NT2/D1 (cell line): ENCODE results near the gene HSPA1A.
"Not testable (repeated sequence)": the region's sequence is repeated elsewhere in the genome, so short reads cannot be mapped to it uniquely, and the experiment has no call there.

Experiments
- DNase-seq: peaks from one replicate; pipeline ENCODE4 v3.0.0-alpha.2; 2011; ENCODE audit warnings: low read depth, low spot score
- H3K27me3 ChIP-seq: 2 replicates; pipeline ENCODE4 v1.6.0; 2011; ENCODE audit warnings: mild to moderate bottlenecking; ENCODE audit not compliant: insufficient read length, insufficient read depth
- H3K36me3 ChIP-seq: 2 replicates; pipeline ENCODE4 v1.6.1; 2011; ENCODE audit warnings: mild to moderate bottlenecking, low read length, mixed read lengths; ENCODE audit not compliant: insufficient read depth, insufficient read length
- H3K4me1 ChIP-seq: 2 replicates; pipeline ENCODE4 v1.5.1; 2011; ENCODE audit not compliant: insufficient read depth, insufficient read length
- H3K4me3 ChIP-seq: 2 replicates; pipeline ENCODE4 v1.5.1; 2011; ENCODE audit warnings: low read depth; ENCODE audit not compliant: insufficient read length
- H3K9ac ChIP-seq: 2 replicates; pipeline ENCODE4 v1.6.0; 2011; ENCODE audit warnings: low read depth; ENCODE audit not compliant: insufficient read length
- H3K9me3 ChIP-seq: 2 replicates; pipeline ENCODE4 v1.5.1; 2011; ENCODE audit warnings: mild to moderate bottlenecking, low read length; ENCODE audit not compliant: insufficient read depth
- SUZ12 ChIP-seq: IDR thresholded peaks from 2 replicates; pipeline ENCODE4 v1.6.1; 2011; ENCODE audit not compliant: insufficient read length, insufficient read depth; ENCODE audit errors: extremely low read depth
- YY1 ChIP-seq: IDR thresholded peaks from 2 replicates; pipeline ENCODE4 v1.6.1; 2011; ENCODE audit not compliant: insufficient read length, insufficient read depth
- ZNF274 ChIP-seq: IDR thresholded peaks from 2 replicates; pipeline ENCODE4 v1.6.1; 2011; ENCODE audit warnings: mild to moderate bottlenecking, low read depth, low read length

Gene HSPA1A

GRCh38 chr6:31795616-31796298 lies 19.6 kb upstream of the HSPA1A start, which contains the start of gene VARS1:
Gene VARS1, minus strand, starts transcription at chr6:31795752. Its CDS starts 535 bp downstream, at chr6:31795217.
- Histone ChIP-seq H3K27me3 (no peaks in the 10 kb centered on the region), H3K4me1 (peaks cover 2% of the 10 kb centered on the region), H3K9ac (peak within 1 kb of the TSS; percentile 97), H3K36me3 (peaks cover 44% of the 10 kb centered on the region), H3K9me3 (no peaks in the 10 kb centered on the region), H3K4me3 (peak within 1 kb of the TSS; percentile 94)
- peak; percentile 77 for DNase-seq
- TF ChIP-seq YY1 (no peak), ZNF274 (no peak), SUZ12 (no peak)

GRCh38 chr6:31796993-31797385 lies 18.4 kb upstream of the HSPA1A start:
- no peak for TF ChIP-seq ZNF274
- no peak for TF ChIP-seq SUZ12
- TF ChIP-seq YY1 = no peak
- Histone ChIP-seq H3K36me3 (peaks cover 42% of the 10 kb centered on the region), H3K27me3 (no peaks in the 10 kb centered on the region), H3K4me1 (peaks cover 2% of the 10 kb centered on the region), H3K9me3 (no peaks in the 10 kb centered on the region), H3K4me3 (no peak overlapping the region), H3K9ac (no peak overlapping the region)
- no peak for DNase-seq

- H3K9me3 ChIP-seq = no peaks in the 10 kb centered on the region
- H3K9ac ChIP-seq = no peak overlapping the region
- DNase-seq = no peak
- H3K36me3 ChIP-seq = peaks cover 39% of the 10 kb centered on the region
- no peak overlapping the region for H3K4me3 ChIP-seq
- H3K4me1 ChIP-seq = peaks cover 2% of the 10 kb centered on the region
- TF ChIP-seq YY1 = no peak
- no peaks in the 10 kb centered on the region for H3K27me3 ChIP-seq
Measured at GRCh38 chr6:31797588-31797987, 17.8 kb upstream of the HSPA1A start.

DNA sequence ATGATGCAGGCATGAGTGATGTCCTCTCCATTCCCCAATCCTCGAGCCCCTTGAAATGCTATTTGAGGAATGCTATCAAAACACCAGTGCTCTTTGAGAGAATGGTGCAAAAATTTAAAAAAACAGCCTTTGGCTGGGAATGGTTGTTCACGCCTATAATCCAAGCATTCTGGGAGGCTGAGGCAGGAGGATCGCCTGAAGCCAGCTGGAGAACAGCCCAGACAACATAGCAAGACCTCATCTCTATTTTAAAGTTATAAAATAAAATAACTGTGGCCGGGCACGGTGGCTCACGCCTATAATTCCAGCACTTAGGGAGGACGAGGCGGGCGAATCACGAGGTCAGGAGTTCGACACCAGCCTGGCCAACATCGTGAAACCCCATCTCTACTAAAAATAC lies 15.6 kb upstream of the HSPA1A start:
- no peak overlapping the region for H3K9ac ChIP-seq
- peaks cover 44% of the 10 kb centered on the region for H3K36me3 ChIP-seq
- DNase-seq = no peak
- no peaks in the 10 kb centered on the region for H3K27me3 ChIP-seq
- TF ChIP-seq SUZ12 (no peak), YY1 (no peak)
- no peak overlapping the region for H3K4me3 ChIP-seq
- H3K4me1 ChIP-seq = no peaks in the 10 kb centered on the region
- H3K9me3 ChIP-seq = no peaks in the 10 kb centered on the region

GRCh38 chr6:31801031-31801927 lies 14.1 kb upstream of the HSPA1A start:
- H3K27me3 ChIP-seq, DNase-seq, H3K9ac ChIP-seq, H3K4me1 ChIP-seq, H3K9me3 ChIP-seq, H3K4me3 ChIP-seq: not testable (repeated sequence)
- H3K36me3 ChIP-seq = peaks cover 50% of the 10 kb centered on the region

DNA sequence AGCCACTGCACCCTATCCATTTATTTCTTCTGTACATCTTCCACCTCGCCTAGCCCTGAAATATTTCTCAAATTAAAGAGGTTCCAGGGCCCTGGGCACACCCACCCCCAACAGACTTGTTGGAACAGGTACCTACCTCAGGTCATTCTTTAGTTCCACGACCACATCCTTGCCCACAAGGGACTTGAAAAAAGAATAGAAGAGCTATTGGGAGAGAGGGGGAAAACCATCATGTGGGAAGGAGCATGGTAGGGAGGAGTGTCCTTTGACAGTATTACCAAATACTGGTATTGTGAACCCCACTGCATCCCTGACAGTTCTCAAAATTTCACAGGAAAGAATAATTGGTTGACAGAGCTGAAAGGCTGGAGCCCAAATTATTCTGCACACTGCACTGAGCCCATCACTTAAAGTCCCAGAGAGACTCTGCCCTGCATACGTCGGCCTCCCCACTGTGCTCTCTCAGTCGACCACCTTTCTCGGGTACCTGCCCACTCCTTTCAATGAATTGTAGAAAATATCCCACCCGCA lies 9.3 kb upstream of the HSPA1A start:
- no peak for TF ChIP-seq SUZ12
- TF ChIP-seq ZNF274 = no peak
- TF ChIP-seq YY1 = no peak
- no peaks in the 10 kb centered on the region for H3K27me3 ChIP-seq
- H3K36me3 ChIP-seq = peaks cover 29% of the 10 kb centered on the region
- H3K4me1 ChIP-seq = no peaks in the 10 kb centered on the region
- peak overlapping the region; percentile 82 for H3K4me3 ChIP-seq
- no peaks in the 10 kb centered on the region for H3K9me3 ChIP-seq
- DNase-seq = no peak
- H3K9ac ChIP-seq = peak overlapping the region; percentile 97

- Histone ChIP-seq H3K4me1 (no peaks in the 10 kb centered on the region), H3K36me3 (peaks cover 22% of the 10 kb centered on the region), H3K4me3 (peak within 1 kb of the TSS; percentile 82), H3K9ac (peak within 1 kb of the TSS; percentile 97), H3K9me3 (no peaks in the 10 kb centered on the region), H3K27me3 (no peaks in the 10 kb centered on the region)
- TF ChIP-seq ZNF274 (no peak), YY1 (no peak), SUZ12 (no peak)
- DNase-seq = peak; percentile 87
Measured at GRCh38 chr6:31806470-31807272, 8.7 kb upstream of the HSPA1A start, which contains the start of gene LSM2. Gene LSM2, minus strand, starts transcription at chr6:31806966. Its CDS starts 209 bp downstream, at chr6:31806757.

GRCh38 chr6:31808599-31808998 lies 6.7 kb upstream of the HSPA1A start:
- not testable (repeated sequence) for H3K4me3 ChIP-seq, H3K27me3 ChIP-seq, H3K9me3 ChIP-seq, DNase-seq, H3K9ac ChIP-seq, H3K4me1 ChIP-seq, H3K36me3 ChIP-seq
